Measurements from ENCODE around the gene RRP1. TPM values are rescaled to one million over a fixed set of nuclear protein-coding genes. Genes with fewer than 3 reads are reported as not detected.

RRP1 gene
- total RNA-seq, 1 experiment from 2014 or later = 76.7 TPM

DNA sequence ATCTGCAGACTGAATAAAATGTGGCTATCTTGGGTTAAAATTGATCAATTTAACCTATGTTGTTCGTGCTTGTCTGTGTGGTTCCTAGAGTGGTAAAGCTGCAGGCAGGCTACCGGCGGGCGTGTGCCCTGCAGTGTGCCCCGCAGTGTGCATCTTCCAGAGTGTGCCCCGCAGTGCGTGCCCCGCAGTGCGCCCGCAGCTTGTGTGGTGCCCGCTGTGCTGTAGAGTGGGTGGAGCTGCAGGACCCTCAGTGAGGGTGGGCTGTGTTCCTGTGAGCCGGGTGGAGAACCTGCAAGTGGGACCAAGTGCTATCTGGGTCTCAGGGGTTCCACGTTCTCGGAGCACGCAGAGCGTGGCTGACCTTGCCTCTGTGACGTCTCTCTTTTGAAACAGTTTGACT is 10.7 kb downstream of the RRP1 start:
- Histone ChIP-seq H3K9me3 (ENCODE audit: control insufficient read depth, low read depth, low read length) (no peaks in the 10 kb centered on the region), H2BK120ac (ENCODE audit: low read depth, low read length, poor library complexity, severe bottlenecking) (no peak overlapping the region), H3K79me2 (ENCODE audit: insufficient read depth, low read length) (no peaks in the 10 kb centered on the region; the same call in 1 of the 2 replicates), H4K91ac (ENCODE audit: insufficient read length, low read depth, low read length) (no peak overlapping the region), H2AFZ (ENCODE audit: low read length) (no peak overlapping the region), H4K8ac (replicated peaks; ENCODE audit: insufficient read length, low read depth, low read length) (no peak overlapping the region), H2BK5ac (ENCODE audit: insufficient read length, low read length) (no peak overlapping the region), H3K79me1 (ENCODE audit: insufficient read depth, low read depth, low read length, poor library complexity, severe bottlenecking) (no peaks in the 10 kb centered on the region), H3K4ac (ENCODE audit: low read depth, low read length) (no peak overlapping the region), H3K56ac (ENCODE audit: insufficient read length, low read depth, low read length) (no peak overlapping the region), H3K4me2 (ENCODE audit: insufficient read depth, insufficient read length, low read length) (no peak overlapping the region), H4K5ac (ENCODE audit: insufficient read length, low read depth, low read length) (no peak overlapping the region), H3K14ac (ENCODE audit: insufficient read depth, low read length) (no peak overlapping the region), H2BK15ac (ENCODE audit: low read depth, low read length) (no peak overlapping the region), H2BK20ac (ENCODE audit: low read depth, low read length, poor library complexity, severe bottlenecking) (no peak overlapping the region), H4K20me1 (ENCODE audit: control insufficient read depth, insufficient read depth, insufficient read length) (no peaks in the 10 kb centered on the region), H3K23me2 (ENCODE audit: insufficient read length, low read depth, low read length, poor library complexity, severe bottlenecking) (no peaks in the 10 kb centered on the region), H3K23ac (ENCODE audit: insufficient read length, low read depth, low read length) (no peak overlapping the region), H2AK5ac (ENCODE audit: insufficient read length, low read length) (no peak overlapping the region), H3K18ac (ENCODE audit: insufficient read length, low read depth, low read length) (no peak overlapping the region), H3T11ph (ENCODE audit: low read length) (no peak overlapping the region), H3K27ac (ENCODE audit: insufficient read length, low read depth, low read length) (no peak overlapping the region), H3K27me3 (ENCODE audit: insufficient read depth, low read length) (no peaks in the 10 kb centered on the region), H3K9ac (ENCODE audit: extremely low read depth, insufficient read length, low read length) (no peak overlapping the region), H3K4me1 (ENCODE audit: insufficient read depth, low read length) (no peaks in the 10 kb centered on the region), H2BK12ac (ENCODE audit: insufficient read length, low read depth, low read length) (no peak overlapping the region)
- TF ChIP-seq, protein P1, sequence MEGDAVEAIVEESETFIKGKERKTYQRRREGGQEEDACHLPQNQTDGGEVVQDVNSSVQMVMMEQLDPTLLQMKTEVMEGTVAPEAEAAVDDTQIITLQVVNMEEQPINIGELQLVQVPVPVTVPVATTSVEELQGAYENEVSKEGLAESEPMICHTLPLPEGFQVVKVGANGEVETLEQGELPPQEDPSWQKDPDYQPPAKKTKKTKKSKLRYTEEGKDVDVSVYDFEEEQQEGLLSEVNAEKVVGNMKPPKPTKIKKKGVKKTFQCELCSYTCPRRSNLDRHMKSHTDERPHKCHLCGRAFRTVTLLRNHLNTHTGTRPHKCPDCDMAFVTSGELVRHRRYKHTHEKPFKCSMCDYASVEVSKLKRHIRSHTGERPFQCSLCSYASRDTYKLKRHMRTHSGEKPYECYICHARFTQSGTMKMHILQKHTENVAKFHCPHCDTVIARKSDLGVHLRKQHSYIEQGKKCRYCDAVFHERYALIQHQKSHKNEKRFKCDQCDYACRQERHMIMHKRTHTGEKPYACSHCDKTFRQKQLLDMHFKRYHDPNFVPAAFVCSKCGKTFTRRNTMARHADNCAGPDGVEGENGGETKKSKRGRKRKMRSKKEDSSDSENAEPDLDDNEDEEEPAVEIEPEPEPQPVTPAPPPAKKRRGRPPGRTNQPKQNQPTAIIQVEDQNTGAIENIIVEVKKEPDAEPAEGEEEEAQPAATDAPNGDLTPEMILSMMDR (conservative IDR thresholded peaks at IDR 0.05) = no peak
- WGBS (ENCODE audit: extremely low coverage, insufficient read length, low lambda C conversion rate) = no CpG with 5 or more reads among the region's 17 CpGs
- H3K27me3 Mint-ChIP-seq (ENCODE audit: low read depth) = no peaks in the 10 kb centered on the region
- peaks cover 66 to 90% (median 88%) of the 10 kb centered on the region in 3 experiments for H3K36me3 Mint-ChIP-seq (ENCODE audit: insufficient read depth in 1 of 3, low read depth in 3 of 3)
- no peak for DNase-seq
- H3K4me3 Mint-ChIP-seq = no peak overlapping the region
- H3K4me1 Mint-ChIP-seq = no peaks in the 10 kb centered on the region
- H3K9me3 Mint-ChIP-seq = no peaks in the 10 kb centered on the region
- no peak overlapping the region; a peak in 1 of 7 replicates for H3K27ac Mint-ChIP-seq

Measured in H9 (cell line).